Panc1 (cell line): ENCODE measurements around the gene SH3TC1.

Source experiments
- CTCF ChIP-seq: fragments of 450-650 bp; IDR thresholded peaks from 2 replicates; pipeline ENCODE4 v1.5.1; 2017; ENCODE audit warnings: mild to moderate bottlenecking
- POLR2AphosphoS5 ChIP-seq: IDR thresholded peaks from 2 replicates; pipeline ENCODE4 v1.6.1; 2012; ENCODE audit warnings: mild to moderate bottlenecking, low read depth, low read length, moderate library complexity

- no peak for TF ChIP-seq CTCF
- no peak for TF ChIP-seq POLR2AphosphoS5
Observed at GRCh38 chr4:8160233-8160560, 38.9 kb upstream of the SH3TC1 start.
